ENCODE results near the gene GSDMA.

- no peak for TF ChIP-seq POLR2A (IDR thresholded peaks at IDR 0.05)
- TF ChIP-seq, protein P1, sequence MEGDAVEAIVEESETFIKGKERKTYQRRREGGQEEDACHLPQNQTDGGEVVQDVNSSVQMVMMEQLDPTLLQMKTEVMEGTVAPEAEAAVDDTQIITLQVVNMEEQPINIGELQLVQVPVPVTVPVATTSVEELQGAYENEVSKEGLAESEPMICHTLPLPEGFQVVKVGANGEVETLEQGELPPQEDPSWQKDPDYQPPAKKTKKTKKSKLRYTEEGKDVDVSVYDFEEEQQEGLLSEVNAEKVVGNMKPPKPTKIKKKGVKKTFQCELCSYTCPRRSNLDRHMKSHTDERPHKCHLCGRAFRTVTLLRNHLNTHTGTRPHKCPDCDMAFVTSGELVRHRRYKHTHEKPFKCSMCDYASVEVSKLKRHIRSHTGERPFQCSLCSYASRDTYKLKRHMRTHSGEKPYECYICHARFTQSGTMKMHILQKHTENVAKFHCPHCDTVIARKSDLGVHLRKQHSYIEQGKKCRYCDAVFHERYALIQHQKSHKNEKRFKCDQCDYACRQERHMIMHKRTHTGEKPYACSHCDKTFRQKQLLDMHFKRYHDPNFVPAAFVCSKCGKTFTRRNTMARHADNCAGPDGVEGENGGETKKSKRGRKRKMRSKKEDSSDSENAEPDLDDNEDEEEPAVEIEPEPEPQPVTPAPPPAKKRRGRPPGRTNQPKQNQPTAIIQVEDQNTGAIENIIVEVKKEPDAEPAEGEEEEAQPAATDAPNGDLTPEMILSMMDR (IDR thresholded peaks at IDR 0.05) = no peak
Observed at GRCh38 chr17:39925282-39926134, 37.3 kb upstream of the GSDMA start.
